ENCODE results near the gene SF3B5.

SF3B5 gene

GRCh38 chr6:144123836-144124235 lies 28.5 kb upstream of the SF3B5 start:
- no peak for DNase-seq (ENCODE audit: low spot score)
- no peak for TF ChIP-seq CTCF (IDR thresholded peaks at IDR 0.05; ENCODE audit: poor library complexity, severe bottlenecking)

GRCh38 chr6:144123421-144123820 lies 28.0 kb upstream of the SF3B5 start:
- Histone ChIP-seq H3K9me3 (ENCODE audit: severe bottlenecking) (no peaks in the 10 kb centered on the region), H3K36me3 (ENCODE audit: low read depth) (no peaks in the 10 kb centered on the region), H3K4me3 (ENCODE audit: severe bottlenecking) (no peak overlapping the region), H3K4me1 (ENCODE audit: insufficient read depth, poor library complexity, severe bottlenecking) (no peaks in the 10 kb centered on the region), H3K27ac (ENCODE audit: poor library complexity, severe bottlenecking) (no peak overlapping the region), H3K27me3 (ENCODE audit: insufficient read depth, poor library complexity, severe bottlenecking) (no peaks in the 10 kb centered on the region)
- DNase-seq (ENCODE audit: low spot score) (no peak), ATAC-seq (ENCODE audit: low read depth) (no peak)
- no peak for TF ChIP-seq CTCF (IDR thresholded peaks at IDR 0.05; ENCODE audit: poor library complexity, severe bottlenecking)

More at GRCh38 chr6:144123836-144124235, 28.5 kb upstream of the SF3B5 start:
- no peak overlapping the region for H3K27ac ChIP-seq (ENCODE audit: poor library complexity, severe bottlenecking)
- H3K4me3 ChIP-seq (ENCODE audit: severe bottlenecking): no peak overlapping the region
- no peaks in the 10 kb centered on the region for H3K27me3 ChIP-seq (ENCODE audit: insufficient read depth, poor library complexity, severe bottlenecking)
- no peaks in the 10 kb centered on the region for H3K9me3 ChIP-seq (ENCODE audit: severe bottlenecking)
- no peaks in the 10 kb centered on the region for H3K36me3 ChIP-seq (ENCODE audit: low read depth)
- ATAC-seq (ENCODE audit: low read depth): no peak
- peaks cover 3% of the 10 kb centered on the region for H3K4me1 ChIP-seq (ENCODE audit: insufficient read depth, poor library complexity, severe bottlenecking)

- Histone ChIP-seq H3K4me3 (ENCODE audit: severe bottlenecking) (no peak overlapping the region), H3K9me3 (ENCODE audit: severe bottlenecking) (no peaks in the 10 kb centered on the region), H3K27me3 (ENCODE audit: insufficient read depth, poor library complexity, severe bottlenecking) (no peaks in the 10 kb centered on the region), H3K36me3 (ENCODE audit: low read depth) (no peaks in the 10 kb centered on the region), H3K27ac (ENCODE audit: poor library complexity, severe bottlenecking) (no peak overlapping the region), H3K4me1 (ENCODE audit: insufficient read depth, poor library complexity, severe bottlenecking) (no peaks in the 10 kb centered on the region)
- TF ChIP-seq CTCF (IDR thresholded peaks at IDR 0.05; ENCODE audit: poor library complexity, severe bottlenecking): no peak
- ATAC-seq (ENCODE audit: low read depth) (no peak), DNase-seq (ENCODE audit: low spot score) (no peak)
Measured at GRCh38 chr6:144122861-144123260, 27.5 kb upstream of the SF3B5 start.

GRCh38 chr6:144119376-144119775 lies 24.0 kb upstream of the SF3B5 start:
- Histone ChIP-seq H3K9me3 (ENCODE audit: severe bottlenecking) (peaks cover 2% of the 10 kb centered on the region), H3K4me1 (ENCODE audit: insufficient read depth, poor library complexity, severe bottlenecking) (no peaks in the 10 kb centered on the region), H3K36me3 (ENCODE audit: low read depth) (no peaks in the 10 kb centered on the region), H3K4me3 (ENCODE audit: severe bottlenecking) (no peak overlapping the region), H3K27me3 (ENCODE audit: insufficient read depth, poor library complexity, severe bottlenecking) (no peaks in the 10 kb centered on the region), H3K27ac (ENCODE audit: poor library complexity, severe bottlenecking) (no peak overlapping the region)
- no peak for TF ChIP-seq CTCF (IDR thresholded peaks at IDR 0.05; ENCODE audit: poor library complexity, severe bottlenecking)
- ATAC-seq (ENCODE audit: low read depth) (no peak), DNase-seq (ENCODE audit: low spot score) (no peak)

GRCh38 chr6:144115219-144115618 lies 19.8 kb upstream of the SF3B5 start:
- no peaks in the 10 kb centered on the region for H3K4me1 ChIP-seq (ENCODE audit: insufficient read depth, poor library complexity, severe bottlenecking)
- H3K27me3 ChIP-seq (ENCODE audit: insufficient read depth, poor library complexity, severe bottlenecking): no peaks in the 10 kb centered on the region
- H3K36me3 ChIP-seq (ENCODE audit: low read depth): no peaks in the 10 kb centered on the region
- DNase-seq (ENCODE audit: low spot score): no peak
- H3K9me3 ChIP-seq (ENCODE audit: severe bottlenecking): peaks cover 2% of the 10 kb centered on the region
- TF ChIP-seq CTCF (IDR thresholded peaks at IDR 0.05; ENCODE audit: poor library complexity, severe bottlenecking): no peak
- H3K4me3 ChIP-seq (ENCODE audit: severe bottlenecking): no peak overlapping the region
- ATAC-seq (ENCODE audit: low read depth): no peak
- H3K27ac ChIP-seq (ENCODE audit: poor library complexity, severe bottlenecking): no peak overlapping the region
